HG03571 (cell line): ENCODE measurements around the gene CREB3L4.

Experiments
- ATAC-seq: cut with Tn5 transposase; IDR thresholded peaks from one replicate; pipeline ENCODE4 v1.9.1; 2021; ENCODE audit not compliant: unreplicated experiment

The CREB3L4 gene, protein sequence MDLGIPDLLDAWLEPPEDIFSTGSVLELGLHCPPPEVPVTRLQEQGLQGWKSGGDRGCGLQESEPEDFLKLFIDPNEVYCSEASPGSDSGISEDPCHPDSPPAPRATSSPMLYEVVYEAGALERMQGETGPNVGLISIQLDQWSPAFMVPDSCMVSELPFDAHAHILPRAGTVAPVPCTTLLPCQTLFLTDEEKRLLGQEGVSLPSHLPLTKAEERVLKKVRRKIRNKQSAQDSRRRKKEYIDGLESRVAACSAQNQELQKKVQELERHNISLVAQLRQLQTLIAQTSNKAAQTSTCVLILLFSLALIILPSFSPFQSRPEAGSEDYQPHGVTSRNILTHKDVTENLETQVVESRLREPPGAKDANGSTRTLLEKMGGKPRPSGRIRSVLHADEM

DNA sequence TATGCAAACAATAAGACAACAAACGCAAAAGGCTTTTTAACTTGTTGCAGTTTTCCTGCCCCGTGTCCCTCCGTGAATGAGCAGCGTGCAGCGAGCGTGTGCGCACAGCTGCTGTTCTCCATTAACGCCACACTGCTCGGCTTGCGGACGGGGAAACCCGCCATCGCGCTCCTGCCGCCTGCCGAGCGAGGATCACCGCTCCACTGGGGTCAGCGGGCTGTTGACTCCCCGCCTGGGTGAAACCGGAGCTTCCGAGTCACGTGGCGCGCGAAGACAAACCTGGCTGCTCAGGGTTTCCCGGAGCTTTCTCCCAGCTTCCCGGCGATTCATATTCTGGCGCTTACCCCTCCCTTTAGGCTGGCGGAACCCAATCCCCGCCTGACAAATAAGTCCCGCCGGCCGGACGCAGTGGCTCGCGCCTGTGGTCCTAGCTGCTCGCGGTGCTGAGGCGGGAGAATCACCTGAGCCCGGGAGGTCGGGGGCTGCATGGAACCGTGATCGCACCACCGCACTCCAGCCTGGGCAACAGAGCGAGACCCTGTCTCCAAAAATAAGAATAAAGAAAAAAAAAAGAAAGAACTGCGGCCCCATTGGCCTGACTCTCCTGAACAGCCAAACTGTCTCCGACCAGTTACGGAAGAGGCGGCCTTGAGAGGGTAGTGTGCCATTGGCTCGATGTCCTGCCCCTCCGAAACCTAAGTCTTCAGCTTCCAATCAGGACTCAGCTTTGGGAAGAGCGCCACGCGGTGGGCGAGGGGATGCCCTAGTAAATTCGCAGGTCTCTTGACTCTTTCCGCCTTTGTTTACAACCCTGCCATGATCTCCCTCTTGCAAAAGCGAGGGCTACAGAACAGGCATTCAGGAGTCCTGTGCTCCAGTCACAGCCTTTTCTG lies at the start of gene CREB3L4:
CREB3L4 (plus strand) TSS at position 796 of the 893 bp plus-strand sequence. CDS start 624 bp downstream, outside the sequence.
- peak; percentile 61 for ATAC-seq

DNA sequence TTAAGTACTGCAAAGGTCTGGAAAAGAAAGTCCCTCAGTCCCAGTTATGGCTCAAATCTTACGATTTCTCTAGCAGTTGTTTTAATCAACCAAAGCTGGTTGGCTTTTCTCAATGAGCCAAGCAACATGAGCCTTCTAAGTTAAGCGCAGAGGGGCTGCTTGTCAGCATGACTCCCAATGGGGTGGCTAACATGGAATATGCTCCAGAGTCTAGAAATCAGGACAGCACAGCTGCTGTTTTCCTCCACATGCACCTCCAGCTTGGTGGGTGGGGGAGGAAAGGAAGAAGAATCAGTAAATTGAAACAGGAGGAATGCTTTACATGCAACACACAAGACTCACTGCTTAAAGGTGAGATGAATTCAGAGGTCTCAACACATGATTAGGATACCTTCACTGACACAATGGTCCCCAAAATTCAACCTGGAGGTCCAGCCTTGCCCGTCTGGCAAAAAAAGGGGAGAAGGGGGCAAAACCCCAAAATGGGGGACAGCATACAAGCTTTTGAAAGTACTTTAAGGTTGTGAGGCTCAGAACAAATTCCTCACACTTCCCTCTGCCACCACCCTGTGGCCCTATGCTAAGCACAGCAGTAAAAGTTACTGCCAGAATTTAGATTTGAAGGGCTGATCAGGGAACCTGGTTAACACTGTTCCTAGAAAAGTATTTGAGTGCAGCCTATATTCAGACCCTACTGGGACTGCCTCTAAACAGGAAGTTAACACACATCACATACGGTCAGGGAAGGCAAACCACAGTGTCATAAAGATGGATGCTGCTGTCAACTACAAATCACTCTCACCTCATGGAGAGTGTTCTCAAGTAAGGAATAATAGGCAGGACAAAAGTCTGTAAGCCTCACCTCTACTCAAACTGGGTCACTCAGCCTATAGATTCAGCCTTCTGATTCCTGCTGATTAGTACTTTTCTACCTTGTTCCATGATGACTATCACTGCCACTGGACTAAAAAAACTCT lies 47.5 kb upstream of the CREB3L4 start:
- ATAC-seq: no peak

DNA sequence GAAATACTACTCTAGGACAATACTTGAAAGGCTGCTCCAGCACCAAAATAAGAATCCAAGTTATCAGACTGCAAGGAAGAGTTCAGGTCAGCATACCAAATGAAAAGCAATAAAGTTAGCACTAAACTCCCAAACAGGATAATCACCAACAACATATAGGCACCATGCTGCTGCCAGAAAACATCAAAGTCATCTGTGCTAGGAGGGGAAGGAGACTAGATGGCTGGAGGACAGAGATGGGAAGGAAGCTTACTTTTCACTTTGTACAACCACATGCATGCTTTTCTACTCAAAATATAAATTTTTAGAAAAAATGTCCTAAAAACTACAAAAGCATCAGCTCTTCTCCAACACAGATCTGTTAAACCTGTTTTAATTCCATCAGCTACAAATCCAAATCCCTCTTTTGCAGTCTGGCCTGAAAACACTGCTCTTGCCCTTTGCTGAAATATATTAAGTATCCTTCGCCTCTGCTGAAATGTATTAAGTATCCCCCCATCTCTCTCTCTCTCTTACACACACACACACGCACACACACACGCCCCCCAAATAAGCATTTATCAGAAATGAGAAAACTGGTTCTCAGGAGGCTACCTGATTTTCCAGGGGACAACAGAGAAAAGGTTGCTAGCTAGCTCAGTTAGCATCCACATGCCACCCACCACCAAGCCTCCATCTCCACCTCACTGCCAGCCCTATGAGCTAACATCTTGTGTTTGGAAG lies 46.5 kb upstream of the CREB3L4 start:
- no peak for ATAC-seq

DNA sequence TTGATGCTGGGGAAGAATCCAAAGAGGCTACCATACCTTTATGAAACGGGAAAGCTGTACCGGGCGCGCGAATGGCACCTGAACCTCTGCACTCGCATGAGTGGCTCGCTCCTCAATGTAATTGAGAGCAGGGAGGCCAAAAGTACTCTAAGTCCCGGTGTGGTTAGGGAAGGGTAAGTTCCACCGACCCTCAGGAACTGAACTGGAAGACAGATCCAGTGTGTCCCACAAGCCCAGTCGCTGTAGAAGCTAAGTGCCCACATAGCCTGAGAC lies 46.0 kb upstream of the CREB3L4 start:
- ATAC-seq: no peak

- ATAC-seq: peak; percentile 25
Observed at GRCh38 chr1:153922076-153922971, 45.4 kb upstream of the CREB3L4 start.

DNA sequence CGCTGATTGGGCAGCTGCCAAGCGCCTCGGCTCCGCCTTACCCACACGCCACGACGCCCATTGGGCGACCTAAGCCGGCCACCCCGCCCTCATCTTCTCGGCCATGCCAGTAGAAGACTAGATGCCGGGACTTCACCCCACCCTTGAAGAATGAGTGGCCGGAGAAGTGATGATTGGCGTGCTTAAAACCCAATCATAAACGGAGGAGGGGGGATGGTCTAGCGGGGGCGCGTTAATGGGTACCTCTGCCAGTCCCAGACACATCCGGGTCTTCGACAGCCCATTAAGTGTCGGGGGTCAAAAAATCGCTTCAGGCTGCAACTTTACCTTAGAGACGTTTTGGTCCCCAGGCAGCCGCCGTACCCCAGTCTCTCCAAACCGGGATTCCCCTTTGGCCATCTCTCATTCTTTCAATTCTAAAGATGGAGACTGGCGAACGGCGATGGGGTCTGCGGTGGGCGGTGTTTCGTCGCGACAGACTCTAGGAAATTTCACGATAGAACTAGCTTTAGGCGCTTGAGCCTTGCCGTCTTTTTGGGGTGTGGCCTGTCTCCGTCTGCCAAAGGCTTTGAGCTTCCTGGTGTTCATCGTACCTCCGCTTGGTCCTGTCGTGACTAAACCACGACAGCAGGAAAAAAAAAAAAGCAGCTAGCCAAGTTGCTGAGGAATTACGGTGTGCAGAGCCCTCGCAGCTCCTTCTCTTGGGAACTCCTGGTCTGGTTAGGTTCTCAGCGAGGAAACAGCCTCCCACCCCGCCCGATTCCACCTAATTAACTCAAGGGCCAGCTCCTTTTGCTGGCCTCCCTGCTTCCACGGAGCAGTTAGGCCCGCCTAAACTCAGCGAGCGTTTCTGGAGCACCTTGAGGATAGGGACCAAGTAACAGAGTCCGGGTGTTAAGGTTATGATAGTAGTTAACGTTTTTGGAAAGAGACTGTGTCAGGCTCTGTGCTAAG lies 44.5 kb upstream of the CREB3L4 start, which contains the start of gene GATAD2B:
GATAD2B (minus strand) TSS at position 1 of the 954 bp plus-strand sequence. CDS start 94,625 bp downstream, outside the sequence.
- ATAC-seq: peak; percentile 87

DNA sequence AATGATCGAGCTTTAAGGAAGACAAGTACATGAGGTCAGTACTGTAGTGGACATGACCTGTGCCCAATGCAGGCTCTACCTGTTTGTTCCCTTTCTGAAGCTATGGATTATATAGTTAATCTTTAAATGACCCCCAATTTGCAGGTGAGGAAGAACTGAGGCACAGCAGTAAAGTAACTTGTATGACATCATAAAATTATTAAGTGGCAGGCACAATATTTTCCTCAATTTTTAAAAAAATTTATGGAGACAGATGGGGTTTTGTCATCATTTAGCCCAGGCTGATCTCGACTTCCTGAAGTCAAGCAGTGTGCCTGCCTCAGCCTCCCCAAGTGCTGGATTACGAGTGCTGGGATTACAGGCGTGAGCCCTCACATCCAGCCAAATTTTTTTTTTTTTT lies 41.3 kb upstream of the CREB3L4 start:
- ATAC-seq: no peak

DNA sequence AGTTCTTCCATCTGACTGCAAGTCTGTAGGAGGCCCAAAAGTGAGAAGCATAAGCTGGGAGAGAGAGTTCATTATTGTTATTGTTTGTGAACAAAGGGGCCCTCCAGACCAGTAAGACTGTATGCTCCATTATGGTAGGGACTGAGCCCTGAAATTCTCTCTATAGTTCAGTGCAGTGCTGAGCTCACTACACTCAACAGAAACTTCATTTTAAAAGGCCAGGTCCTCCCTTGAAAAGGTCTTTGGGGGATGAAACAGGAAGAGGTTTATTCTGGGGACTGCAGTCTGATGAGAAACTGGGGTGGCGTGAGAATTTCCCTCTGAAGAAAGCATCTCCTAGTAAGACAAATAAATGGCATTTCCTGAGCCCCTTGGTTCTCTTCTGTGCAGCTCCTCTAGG lies 39.5 kb upstream of the CREB3L4 start:
- ATAC-seq: no peak

GRCh38 chr1:153928791-153929341 lies 38.8 kb upstream of the CREB3L4 start:
- no peak for ATAC-seq

DNA sequence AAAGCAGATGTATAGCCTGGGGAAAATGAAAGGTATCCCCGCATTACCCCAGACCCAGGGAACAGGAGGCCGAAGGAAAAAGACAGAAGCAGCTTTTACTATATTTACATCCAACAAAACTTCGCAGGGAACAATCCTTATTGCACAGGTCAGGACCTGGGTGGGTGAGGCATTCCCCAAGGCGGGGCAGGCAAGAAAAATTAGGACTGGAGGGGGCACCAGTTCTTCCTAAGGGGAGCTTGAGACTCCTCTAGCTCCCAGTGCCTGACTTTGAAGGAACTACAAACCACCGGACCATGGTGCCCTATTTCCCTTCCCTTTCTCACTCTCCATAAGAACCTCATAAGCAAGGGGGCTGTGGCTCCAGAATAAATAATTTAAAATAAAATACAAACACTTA lies 38.3 kb upstream of the CREB3L4 start:
- no peak for ATAC-seq

GRCh38 chr1:153929981-153930948 lies 37.4 kb upstream of the CREB3L4 start:
- no peak for ATAC-seq

GRCh38 chr1:153932156-153933131 lies 35.3 kb upstream of the CREB3L4 start:
- no peak for ATAC-seq

- no peak for ATAC-seq
Observed at GRCh38 chr1:153933430-153933829, 34.3 kb upstream of the CREB3L4 start.

DNA sequence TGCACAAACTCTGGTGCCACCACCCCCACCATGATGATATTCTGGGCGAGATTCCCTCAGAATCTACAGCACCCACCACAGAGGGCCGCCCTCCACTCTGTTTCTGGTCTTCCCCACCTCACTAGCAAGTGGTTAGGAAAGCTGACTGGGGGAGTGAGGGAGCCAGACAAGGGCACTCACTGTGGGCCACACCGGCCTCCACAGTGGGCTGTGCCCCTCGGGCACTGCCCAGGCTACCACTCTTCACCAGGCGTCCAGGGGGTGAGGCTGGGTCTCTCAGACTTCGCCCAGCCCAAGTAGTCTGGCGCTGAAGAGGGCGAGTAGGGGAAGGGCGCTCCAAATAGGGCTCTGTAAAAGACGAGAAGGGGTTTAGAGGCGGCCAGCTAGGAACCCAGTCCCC lies 33.7 kb upstream of the CREB3L4 start:
- no peak for ATAC-seq

GRCh38 chr1:153934746-153935145 lies 33.0 kb upstream of the CREB3L4 start:
- ATAC-seq: no peak
